Myocyte (in vitro differentiated cells): ENCODE results near the gene PLEKHA8. TPM values are rescaled to one million over a fixed set of nuclear protein-coding genes. Genes with fewer than 3 reads are reported as not detected.

Experiments used
- DNase-seq: peaks from one replicate; pipeline ENCODE4 v3.0.0-alpha.2; 2012; ENCODE audit warnings: low read depth
- total RNA-seq: library from RNA; depleted of rRNA; stranded (reverse); fragments of >200 nt; gene quantifications from 2 replicates; pipeline ENCODE4 v1.2.3, GENCODE V29; 2014

The PLEKHA8 gene
- total RNA-seq, 1 donor from 2014 or later = 11.9 TPM

GRCh38 chr7:30166841-30167235 lies 138.6 kb downstream of the PLEKHA8 start:
- DNase-seq = no peak

- DNase-seq = no peak
These were observed 139.7 kb downstream of the PLEKHA8 start for GRCh38 chr7:30167901-30168300.

GRCh38 chr7:30168835-30169573 lies 140.8 kb downstream of the PLEKHA8 start:
- peak; percentile 97 for DNase-seq

- DNase-seq = peak; percentile 98
These were observed 141.4 kb downstream of the PLEKHA8 start for GRCh38 chr7:30169579-30169978.

GRCh38 chr7:30170476-30171205 lies 142.4 kb downstream of the PLEKHA8 start:
- no peak for DNase-seq

- peak; percentile 57 for DNase-seq
These were observed 143.7 kb downstream of the PLEKHA8 start for GRCh38 chr7:30171766-30172447.

- DNase-seq = no peak
These were observed 144.2 kb downstream of the PLEKHA8 start for GRCh38 chr7:30172451-30172850.

GRCh38 chr7:30173058-30173897 lies 145.1 kb downstream of the PLEKHA8 start:
- DNase-seq = peak; percentile 100

GRCh38 chr7:30175180-30175579 lies 147.0 kb downstream of the PLEKHA8 start:
- no peak for DNase-seq

- no peak for DNase-seq
These were observed 147.5 kb downstream of the PLEKHA8 start for GRCh38 chr7:30175636-30176147.

GRCh38 chr7:30176463-30177109 lies 148.4 kb downstream of the PLEKHA8 start:
- DNase-seq = peak; percentile 75

GRCh38 chr7:30177186-30177585 lies 149.0 kb downstream of the PLEKHA8 start:
- peak; percentile 74 for DNase-seq

GRCh38 chr7:30177965-30178364 lies 149.8 kb downstream of the PLEKHA8 start:
- no peak for DNase-seq

- no peak for DNase-seq
These were observed 150.7 kb downstream of the PLEKHA8 start for GRCh38 chr7:30178748-30179436.

Other genes starting within 250 kb of the PLEKHA8 start
- gene WIPF3, start 221.9 kb upstream of the PLEKHA8 start, total RNA-seq = 1.5 and 2.5 TPM in 2 replicates
- gene SCRN1, start 38.6 kb upstream of the PLEKHA8 start, total RNA-seq = 86.0 and 94.5 TPM in 2 replicates
- 26.8 and 37.1 TPM in 2 replicates for gene FKBP14, start 1.7 kb upstream of the PLEKHA8 start, total RNA-seq
- gene MTURN, start 106.6 kb downstream of the PLEKHA8 start, total RNA-seq = 40.5 and 41.9 TPM in 2 replicates